IMR-90 (cell line): ENCODE results near the gene PNKD.

ENCODE experiments used
- POLR2A ChIP-seq: IDR thresholded peaks from 2 replicates; pipeline ENCODE4 v1.6.1; 2012; ENCODE audit warnings: mild to moderate bottlenecking, low read depth, low read length
- RAD21 ChIP-seq: IDR thresholded peaks from 2 replicates; pipeline ENCODE4 v1.6.1; 2012; ENCODE audit warnings: low read length, improper control_type of control experiment
- TF ChIP-seq, protein P1 (sequence below): conservative IDR thresholded peaks from 2 replicates; pipeline ENCODE4 v1.5.1; 2012; ENCODE audit warnings: mild to moderate bottlenecking, low read depth, low read length, improper control_type of control experiment

DNA sequence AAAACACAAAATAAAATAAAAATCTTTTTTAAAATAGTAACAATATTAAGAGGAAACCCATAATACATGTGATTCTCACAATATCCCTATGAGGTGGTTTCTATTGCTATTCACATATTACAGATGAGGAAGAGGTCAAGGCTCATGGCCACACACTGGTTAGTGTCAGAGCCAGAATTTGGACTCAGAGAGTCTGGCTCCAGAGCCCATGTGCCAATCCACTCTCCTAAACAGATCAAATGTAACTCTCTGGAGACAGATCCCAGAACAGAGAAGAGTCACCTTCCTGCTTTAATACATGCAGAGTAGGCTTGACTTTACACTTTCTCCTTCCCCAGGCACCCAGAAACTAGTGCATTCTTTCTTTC lies 101.6 kb downstream of the PNKD start:
- TF ChIP-seq POLR2A (no peak), RAD21 (no peak)
- TF ChIP-seq, protein P1, sequence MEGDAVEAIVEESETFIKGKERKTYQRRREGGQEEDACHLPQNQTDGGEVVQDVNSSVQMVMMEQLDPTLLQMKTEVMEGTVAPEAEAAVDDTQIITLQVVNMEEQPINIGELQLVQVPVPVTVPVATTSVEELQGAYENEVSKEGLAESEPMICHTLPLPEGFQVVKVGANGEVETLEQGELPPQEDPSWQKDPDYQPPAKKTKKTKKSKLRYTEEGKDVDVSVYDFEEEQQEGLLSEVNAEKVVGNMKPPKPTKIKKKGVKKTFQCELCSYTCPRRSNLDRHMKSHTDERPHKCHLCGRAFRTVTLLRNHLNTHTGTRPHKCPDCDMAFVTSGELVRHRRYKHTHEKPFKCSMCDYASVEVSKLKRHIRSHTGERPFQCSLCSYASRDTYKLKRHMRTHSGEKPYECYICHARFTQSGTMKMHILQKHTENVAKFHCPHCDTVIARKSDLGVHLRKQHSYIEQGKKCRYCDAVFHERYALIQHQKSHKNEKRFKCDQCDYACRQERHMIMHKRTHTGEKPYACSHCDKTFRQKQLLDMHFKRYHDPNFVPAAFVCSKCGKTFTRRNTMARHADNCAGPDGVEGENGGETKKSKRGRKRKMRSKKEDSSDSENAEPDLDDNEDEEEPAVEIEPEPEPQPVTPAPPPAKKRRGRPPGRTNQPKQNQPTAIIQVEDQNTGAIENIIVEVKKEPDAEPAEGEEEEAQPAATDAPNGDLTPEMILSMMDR: no peak
